Fibroblast of pulmonary artery (primary cell): ENCODE results near the gene RNF223.

Experiments used
- DNase-seq: peaks from one replicate; pipeline ENCODE4 v3.0.0-alpha.2; 2010; ENCODE audit warnings: low read depth
- H3K4me3 ChIP-seq: replicated peaks from 2 replicates; pipeline ENCODE4 v1.5.1; 2011; ENCODE audit warnings: low read depth, mild to moderate bottlenecking, control low read depth, low read length, moderate library complexity
- TF ChIP-seq, protein P1 (sequence below): IDR thresholded peaks from 2 replicates; pipeline ENCODE4 v1.5.1; 2011; ENCODE audit warnings: mild to moderate bottlenecking, control low read depth, low read length, inconsistent platforms; ENCODE audit errors: missing control alignments

Gene RNF223

DNA sequence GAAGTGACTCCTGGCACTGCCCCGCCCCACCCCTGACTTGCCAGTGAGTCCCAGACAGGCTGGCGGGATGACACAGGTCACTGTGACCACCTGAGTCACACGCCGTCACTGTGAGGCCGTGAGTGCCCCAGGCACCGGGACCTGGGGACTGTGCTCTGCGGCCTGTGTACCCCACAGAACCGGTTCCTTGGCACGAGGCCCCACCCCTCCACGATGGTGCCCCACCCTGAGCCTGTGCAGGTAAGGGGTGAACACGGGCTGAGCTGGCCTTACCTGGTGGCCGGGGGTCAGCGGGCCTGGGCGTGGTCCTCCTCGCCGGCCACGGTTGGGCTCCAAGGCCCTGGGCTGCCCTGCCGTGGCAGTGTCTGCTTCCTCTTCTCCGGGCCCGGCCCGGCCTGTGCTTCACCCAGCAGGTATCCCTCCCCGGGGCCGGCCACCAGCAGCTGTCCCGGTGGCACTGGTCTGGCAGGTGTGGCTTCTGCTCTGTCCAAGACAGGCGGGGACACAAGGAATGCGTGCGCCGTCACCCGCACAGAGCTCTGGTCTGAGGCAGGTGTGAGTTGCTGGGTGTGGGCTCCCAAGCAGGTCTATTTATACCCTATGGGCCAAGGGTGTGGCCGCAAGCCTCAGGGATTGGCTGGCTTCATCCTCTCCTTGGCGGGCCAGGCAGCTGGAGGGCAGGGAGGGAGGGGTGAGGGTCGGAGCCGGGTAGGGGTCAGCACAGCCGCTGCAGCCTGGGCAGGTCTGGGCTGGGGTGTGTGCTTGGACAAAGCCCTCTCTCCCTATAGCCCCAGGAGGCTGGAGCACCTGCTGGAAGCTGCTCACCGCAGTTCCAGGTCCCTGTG, at the start of gene RNF223:
Gene RNF223 (minus strand): TSS at position 564 of the 845 bp plus-strand sequence. CDS start 1,740 bp downstream, outside the sequence.
- no peak for DNase-seq
- TF ChIP-seq, protein P1, sequence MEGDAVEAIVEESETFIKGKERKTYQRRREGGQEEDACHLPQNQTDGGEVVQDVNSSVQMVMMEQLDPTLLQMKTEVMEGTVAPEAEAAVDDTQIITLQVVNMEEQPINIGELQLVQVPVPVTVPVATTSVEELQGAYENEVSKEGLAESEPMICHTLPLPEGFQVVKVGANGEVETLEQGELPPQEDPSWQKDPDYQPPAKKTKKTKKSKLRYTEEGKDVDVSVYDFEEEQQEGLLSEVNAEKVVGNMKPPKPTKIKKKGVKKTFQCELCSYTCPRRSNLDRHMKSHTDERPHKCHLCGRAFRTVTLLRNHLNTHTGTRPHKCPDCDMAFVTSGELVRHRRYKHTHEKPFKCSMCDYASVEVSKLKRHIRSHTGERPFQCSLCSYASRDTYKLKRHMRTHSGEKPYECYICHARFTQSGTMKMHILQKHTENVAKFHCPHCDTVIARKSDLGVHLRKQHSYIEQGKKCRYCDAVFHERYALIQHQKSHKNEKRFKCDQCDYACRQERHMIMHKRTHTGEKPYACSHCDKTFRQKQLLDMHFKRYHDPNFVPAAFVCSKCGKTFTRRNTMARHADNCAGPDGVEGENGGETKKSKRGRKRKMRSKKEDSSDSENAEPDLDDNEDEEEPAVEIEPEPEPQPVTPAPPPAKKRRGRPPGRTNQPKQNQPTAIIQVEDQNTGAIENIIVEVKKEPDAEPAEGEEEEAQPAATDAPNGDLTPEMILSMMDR, result no peak
- no peak within 1 kb of the TSS for H3K4me3 ChIP-seq

DNA sequence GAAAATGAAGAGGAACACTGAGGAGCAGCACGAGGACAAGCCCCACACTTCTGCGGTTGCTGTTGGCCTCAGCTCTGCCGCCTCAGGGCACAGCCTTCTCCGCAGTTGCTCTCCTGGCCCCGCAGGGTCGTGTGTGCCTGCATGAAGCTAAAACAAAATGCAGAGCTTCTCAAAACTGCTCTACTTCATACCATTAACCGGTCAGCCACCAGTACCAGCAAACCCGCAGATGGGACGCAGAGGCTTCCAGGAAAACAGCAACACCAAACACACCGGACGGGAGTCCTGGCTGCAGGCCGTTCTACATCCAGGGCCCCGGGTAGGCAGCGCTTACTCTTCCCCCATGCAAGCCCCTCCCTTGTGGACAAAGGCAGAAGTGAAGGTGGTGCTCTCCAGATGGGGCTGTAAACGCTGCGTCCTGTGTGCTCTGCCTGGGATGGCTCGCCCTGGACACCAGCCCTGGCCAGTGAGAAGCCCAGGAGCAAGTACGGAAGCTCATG, 48.9 kb upstream of the RNF223 start:
- DNase-seq, result peak; percentile 16
- TF ChIP-seq, protein P1, result no peak
- H3K4me3 ChIP-seq, result no peak overlapping the region

DNA sequence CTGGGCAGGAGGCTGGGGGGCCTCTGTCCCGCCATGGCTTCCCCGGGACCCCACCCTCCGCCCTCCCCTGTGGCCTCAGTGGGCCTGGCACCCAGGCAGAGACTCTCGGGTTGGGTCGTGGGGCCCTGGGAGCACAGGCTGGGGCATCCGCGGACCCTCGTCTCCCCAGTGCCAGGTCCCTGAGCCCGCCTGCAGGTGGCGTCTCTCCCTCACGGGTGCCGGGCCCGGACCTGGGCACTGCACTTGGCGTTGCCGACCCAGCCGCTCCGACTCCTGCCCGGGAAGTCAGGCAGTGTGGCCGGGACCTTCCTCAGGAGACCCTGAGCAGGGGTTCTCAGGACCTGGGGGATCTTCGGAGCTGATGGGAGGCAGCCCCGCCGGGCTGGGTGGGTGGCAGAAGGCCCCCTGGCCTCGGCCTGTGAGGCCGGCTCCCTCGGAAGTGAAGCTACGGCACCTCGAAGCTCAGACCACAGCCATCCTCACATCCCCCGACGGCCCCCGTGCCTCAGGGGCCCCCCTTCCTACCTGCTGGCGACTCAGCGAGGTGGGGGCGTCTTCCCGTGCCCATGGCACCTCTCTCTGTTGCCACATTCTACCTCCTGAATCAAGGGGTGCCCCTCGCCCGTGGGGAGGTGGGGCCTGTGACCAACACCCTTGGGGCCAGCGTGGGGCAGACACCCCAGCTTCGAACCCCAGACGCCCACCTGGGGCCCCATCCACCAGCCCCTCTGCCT, 48.1 kb upstream of the RNF223 start:
- TF ChIP-seq, protein P1, result peak; percentile 70
- DNase-seq, result peak; percentile 70
- no peak overlapping the region for H3K4me3 ChIP-seq

DNA sequence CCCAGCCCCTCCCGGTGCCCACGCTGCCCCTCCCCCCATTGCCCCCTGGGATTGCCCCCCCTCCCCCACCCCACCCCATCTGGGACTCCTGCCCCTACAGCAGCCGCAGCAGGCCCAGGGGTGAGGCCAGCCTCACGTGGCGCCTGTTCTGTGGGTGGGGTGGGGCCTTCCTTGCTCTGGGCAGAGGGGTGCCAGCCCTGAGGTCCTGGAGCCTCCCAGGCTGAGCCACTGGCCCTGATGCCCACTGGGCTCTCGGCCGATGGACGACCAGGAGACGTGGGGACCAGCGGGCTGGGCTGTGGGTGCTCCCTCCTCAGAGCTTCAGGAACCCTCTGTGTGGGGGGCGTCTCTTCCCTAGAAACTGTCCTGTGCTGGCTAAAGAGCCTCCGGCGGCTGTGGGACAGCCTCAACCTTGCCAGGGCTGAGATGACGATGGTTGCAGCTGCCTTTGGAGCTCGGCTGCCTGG, 47.5 kb upstream of the RNF223 start:
- TF ChIP-seq, protein P1, result no peak
- no peak for DNase-seq
- H3K4me3 ChIP-seq, result no peak overlapping the region

DNA sequence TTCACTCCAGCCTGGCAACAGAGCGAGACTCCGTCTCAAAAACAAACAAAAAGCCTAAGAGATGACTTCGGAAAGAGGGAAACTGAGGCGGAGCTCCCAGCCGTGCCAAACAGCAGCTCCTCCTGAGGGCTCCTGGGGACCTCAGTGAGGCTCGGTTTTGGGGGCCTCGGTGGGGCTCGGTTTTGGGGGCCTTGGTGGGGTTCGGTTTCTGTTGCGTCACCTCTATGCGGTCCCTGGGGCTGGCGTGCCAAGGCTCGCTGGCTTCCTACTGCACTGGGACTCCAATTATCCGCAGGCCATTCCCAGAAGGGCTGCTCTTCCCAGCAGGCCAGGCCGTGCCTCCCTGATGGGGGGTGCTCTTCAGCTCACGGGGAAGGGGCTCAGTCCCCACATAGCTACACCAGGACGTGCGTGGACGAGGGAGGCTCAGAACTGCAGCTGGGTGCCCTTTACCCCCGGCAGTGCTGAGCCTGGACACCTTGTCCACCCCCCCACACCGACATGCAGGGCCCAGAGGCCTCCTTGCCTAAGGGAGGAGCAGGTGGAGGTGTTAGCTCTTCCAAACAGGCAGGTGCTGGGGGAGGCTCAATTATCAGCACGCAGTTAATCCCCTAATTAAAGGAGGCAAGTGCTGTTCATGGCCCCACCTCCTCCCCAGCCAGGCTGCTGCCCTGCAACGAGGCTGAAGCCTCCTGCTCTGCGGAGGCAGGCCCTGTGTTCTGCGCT, 46.9 kb upstream of the RNF223 start:
- DNase-seq, result no peak
- TF ChIP-seq, protein P1, result no peak
- H3K4me3 ChIP-seq, result no peak overlapping the region

DNA sequence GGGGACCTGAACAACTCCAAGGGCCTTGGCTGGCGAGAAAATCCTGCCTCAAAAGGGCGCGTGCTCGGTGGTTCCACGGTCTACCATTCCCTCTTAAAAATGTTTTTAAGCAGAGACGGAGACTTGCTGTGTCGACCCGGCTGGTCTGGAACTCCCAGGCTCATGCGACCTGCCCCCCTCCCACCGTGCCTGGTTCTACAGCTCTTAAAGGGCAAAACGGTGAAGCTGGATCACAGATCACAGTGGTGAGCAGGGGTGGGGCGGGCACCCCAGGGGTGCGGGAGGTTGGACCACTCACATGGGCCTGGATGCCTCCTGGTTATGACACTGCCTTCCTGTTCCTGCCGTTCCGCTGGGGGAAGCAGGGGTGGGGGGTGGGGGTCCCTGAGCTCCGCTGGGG, 46.0 kb upstream of the RNF223 start:
- TF ChIP-seq, protein P1, result no peak
- no peak for DNase-seq
- H3K4me3 ChIP-seq, result no peak overlapping the region
